ENCODE data around the gene PTRH1. TPM values are rescaled to one million over a fixed set of nuclear protein-coding genes. Genes with fewer than 3 reads are reported as not detected.

Gene PTRH1
- total RNA-seq, 2 donors from 2014 or later = 6.5 to 13.5 TPM

DNA sequence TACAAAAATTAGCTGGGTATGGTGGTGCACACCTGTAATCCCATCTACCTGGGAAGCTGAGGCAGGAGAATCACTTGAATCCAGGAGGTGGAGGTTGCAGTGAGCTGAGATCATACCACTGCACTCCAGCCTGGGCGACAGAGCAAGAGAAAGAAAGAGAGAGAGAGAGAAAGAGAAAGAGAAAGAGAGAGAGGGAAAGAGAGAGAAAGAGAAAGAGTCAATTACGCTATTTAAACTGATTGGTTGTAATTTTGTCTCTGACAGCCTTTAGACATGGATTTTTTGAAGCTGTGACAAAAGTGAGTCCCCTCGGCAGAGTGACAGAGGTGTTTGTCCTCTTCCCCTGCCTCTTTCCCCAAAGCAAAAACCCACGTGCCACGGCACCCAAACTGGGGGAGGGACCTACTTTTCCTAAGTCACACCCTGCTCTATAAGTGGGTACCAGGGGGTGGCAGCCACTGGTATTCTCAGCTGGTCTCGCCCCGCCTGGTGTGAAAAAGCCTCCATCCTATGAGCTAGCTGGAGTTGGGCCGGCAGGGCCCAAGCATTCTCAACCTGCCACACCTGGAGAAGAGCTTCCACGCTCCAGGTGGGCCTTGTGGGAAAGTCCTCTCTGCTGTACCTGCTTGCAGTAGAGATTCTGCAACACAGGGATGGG is 12.0 kb downstream of the PTRH1 start:
- no peaks in the 10 kb centered on the region for H3K36me3 Mint-ChIP-seq (ENCODE audit: low read depth)
- H3K9me3 Mint-ChIP-seq = no peaks in the 10 kb centered on the region
- no peak for ATAC-seq (replicated peaks)
- H3K4me3 Mint-ChIP-seq = no peak overlapping the region
- peak overlapping the region; percentile 39 for H3K27ac Mint-ChIP-seq
- peaks cover 19% of the 10 kb centered on the region for H3K4me1 Mint-ChIP-seq
- H3K27me3 Mint-ChIP-seq = no peaks in the 10 kb centered on the region

DNA sequence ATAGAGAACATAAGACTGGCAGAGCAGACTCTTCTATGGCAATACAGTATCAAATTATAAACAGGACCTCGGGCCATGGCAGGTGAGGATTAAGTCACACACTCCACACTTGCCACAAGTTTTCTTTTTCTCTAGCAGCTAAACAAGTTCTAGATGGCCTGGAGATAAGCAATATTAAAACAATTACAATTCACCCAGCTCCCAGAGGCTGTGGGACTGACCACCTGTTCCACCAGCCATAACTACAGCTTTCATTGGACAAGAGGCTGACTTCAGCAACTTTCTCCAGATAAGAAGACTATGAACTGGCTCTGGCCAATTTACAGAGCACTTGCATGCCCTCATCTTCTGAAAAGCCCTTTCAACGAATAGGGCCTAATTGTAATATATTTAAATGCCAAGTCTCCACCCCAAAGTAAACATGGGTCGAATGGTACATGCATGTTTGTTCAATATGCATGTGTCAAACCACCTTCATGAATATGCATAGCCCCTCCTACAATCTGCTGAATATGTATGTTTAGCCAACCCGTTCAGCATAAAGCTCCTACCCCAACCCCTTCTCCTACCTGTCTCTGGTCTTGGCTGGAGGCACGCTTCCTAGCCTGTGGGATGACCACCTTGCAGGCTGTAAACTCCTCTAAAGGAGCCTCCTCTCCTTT is 14.7 kb downstream of the PTRH1 start:
- Mint-ChIP-seq H3K4me1 (peaks cover 13% of the 10 kb centered on the region), H3K9me3 (no peaks in the 10 kb centered on the region), H3K27me3 (no peaks in the 10 kb centered on the region), H3K27ac (no peak overlapping the region), H3K36me3 (ENCODE audit: low read depth) (no peaks in the 10 kb centered on the region), H3K4me3 (peak overlapping the region; percentile 81)
- no peak for ATAC-seq (replicated peaks)

DNA sequence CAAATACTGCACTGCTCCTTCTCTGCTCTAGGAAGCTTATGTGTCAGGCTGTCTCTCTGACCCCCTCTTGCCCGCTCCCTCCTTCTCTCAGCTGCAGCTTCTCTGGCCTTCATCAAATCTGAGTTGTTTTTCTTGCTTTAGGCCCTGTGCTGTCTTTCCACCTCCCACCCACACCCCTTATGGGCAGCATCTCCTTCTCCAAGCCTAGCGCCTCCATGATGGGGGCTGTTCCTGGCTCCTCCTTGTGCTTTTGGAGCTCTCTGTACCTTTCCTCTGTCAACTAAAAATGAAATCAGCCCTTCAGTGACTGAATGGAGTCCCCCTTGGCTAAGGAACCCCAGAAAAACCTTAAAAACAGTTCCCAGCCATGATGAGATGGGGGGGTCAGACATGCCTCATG is 15.3 kb downstream of the PTRH1 start:
- peaks cover 13% of the 10 kb centered on the region for H3K4me1 Mint-ChIP-seq
- peak overlapping the region; percentile 81 for H3K4me3 Mint-ChIP-seq
- ATAC-seq (replicated peaks) = no peak
- H3K27ac Mint-ChIP-seq = no peak overlapping the region
- H3K27me3 Mint-ChIP-seq = no peaks in the 10 kb centered on the region
- H3K36me3 Mint-ChIP-seq (ENCODE audit: low read depth) = no peaks in the 10 kb centered on the region
- H3K9me3 Mint-ChIP-seq = no peaks in the 10 kb centered on the region

DNA sequence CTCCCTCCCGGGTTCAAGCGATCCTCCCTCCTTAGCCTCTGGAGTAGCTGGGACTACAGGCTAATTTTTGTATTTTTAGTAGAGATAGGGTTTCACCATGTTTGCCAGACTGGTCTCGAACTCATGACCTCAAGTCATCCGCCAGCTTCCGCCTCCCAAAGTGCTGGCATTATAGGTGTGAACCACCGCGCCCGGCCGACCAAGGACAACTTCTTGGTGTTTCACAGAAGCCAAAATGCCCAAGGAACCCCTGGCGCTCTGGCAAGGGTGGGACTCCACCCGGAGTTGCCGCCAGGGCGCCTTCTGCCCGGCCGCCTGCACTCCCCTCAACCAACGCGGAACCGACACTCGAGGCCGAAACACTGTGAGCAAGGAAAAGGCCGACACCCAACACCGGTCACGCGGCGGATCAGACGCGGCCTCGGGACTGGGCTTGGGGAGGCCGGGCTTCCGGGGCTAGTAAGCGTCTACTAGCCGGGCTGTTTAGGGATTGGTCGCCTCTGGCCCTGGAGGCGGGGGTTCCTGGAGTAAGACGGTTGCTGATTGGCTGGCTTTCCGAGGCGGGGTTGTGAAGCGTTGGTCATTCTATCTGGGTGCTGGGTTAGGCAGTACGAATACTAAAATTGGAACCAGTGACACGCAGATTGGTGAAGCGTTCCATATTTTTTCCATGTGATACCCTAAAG is 16.3 kb downstream of the PTRH1 start:
- peak overlapping the region; percentile 81 for H3K4me3 Mint-ChIP-seq
- peaks cover 13% of the 10 kb centered on the region for H3K4me1 Mint-ChIP-seq
- H3K27ac Mint-ChIP-seq = peak overlapping the region; percentile 81
- H3K36me3 Mint-ChIP-seq (ENCODE audit: low read depth) = no peaks in the 10 kb centered on the region
- no peaks in the 10 kb centered on the region for H3K27me3 Mint-ChIP-seq
- no peaks in the 10 kb centered on the region for H3K9me3 Mint-ChIP-seq
- peak; percentile 100 for ATAC-seq (replicated peaks)

DNA sequence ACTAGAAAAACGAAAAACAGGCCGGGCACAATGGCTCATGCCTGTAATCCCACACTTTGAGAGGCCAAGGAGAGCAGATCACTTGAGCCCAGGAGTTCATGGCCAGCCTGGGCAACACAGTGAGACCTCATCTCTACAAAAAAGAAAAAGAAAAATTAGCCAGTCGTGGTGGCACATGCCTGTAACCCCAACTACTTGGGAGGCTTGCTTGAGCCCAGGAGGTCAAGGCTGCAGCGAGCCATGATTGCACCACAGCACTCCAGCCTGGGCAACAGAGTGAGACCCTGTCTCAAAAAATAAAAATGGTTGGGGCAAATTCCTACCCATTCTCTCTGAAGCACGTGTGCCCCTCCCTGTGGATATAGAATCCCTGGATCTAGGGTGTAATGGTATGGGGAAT is 17.1 kb downstream of the PTRH1 start:
- ATAC-seq (replicated peaks) = no peak
- peaks cover 13% of the 10 kb centered on the region for H3K4me1 Mint-ChIP-seq
- H3K27ac Mint-ChIP-seq = no peak overlapping the region
- H3K9me3 Mint-ChIP-seq = no peaks in the 10 kb centered on the region
- H3K27me3 Mint-ChIP-seq = no peaks in the 10 kb centered on the region
- H3K36me3 Mint-ChIP-seq (ENCODE audit: low read depth) = no peaks in the 10 kb centered on the region
- H3K4me3 Mint-ChIP-seq = peak overlapping the region; percentile 19

DNA sequence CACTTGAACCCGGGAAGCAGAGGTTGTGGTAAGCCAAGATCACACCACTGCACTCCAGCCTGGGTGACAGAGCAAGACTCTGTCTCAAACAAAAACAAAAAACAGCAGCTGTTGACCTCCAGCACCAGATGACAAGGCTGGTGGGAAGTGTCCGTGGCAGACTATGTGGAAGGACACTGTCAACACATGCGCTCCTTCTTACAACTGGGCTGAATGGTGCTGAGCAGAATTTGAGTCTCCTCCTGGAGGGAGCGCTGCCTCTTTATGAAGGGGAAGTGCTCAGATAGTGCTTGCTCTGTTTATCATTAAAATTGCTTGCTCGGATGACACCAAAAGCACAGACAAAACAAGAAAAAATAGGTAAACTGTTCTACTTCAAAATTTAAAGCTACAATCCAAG is 17.9 kb downstream of the PTRH1 start:
- Mint-ChIP-seq H3K36me3 (ENCODE audit: low read depth) (no peaks in the 10 kb centered on the region), H3K27ac (no peak overlapping the region), H3K9me3 (no peaks in the 10 kb centered on the region), H3K4me3 (no peak overlapping the region), H3K4me1 (peaks cover 13% of the 10 kb centered on the region), H3K27me3 (no peaks in the 10 kb centered on the region)
- ATAC-seq (replicated peaks) = no peak

DNA sequence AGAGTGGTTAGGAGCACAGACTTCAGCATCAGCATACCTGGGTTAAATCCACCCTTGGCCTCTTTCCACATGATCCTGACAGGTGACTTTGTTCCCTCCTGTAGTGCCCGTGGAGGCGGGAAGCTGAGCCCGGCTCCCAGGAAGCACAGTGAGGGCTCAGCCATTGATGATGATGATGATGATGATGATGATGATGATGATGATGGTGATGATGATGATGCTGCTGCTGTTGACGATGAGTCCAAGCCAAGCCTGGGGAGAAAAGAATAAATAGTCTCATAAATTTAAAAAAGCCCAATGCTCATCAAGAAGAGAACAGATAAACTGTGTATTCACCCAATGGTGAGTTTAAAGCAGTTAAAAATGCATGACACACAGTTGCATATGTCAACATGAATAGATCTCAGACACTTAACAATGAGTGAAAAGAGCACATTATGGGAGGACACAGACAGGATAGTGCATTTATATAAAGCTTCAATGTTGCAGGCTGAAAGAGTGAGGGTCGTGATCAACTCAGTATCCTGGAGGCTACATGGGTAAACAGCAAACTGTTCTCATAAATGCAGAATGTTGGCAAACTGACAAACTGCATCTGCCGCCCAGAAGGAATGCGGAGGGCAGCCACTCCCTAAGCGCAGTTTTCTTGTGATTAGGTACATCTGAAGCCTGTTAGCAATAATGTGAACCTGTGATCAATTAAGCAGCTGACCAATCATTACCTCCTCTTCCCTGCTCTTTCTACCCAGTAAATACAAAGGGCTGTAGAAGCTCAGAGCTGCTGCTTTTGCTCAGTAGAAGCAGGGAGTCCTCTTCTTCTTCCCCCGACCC is 20.4 kb downstream of the PTRH1 start:
- Mint-ChIP-seq H3K27ac (peak overlapping the region; percentile 17), H3K27me3 (no peaks in the 10 kb centered on the region), H3K36me3 (ENCODE audit: low read depth) (no peaks in the 10 kb centered on the region), H3K4me1 (peaks cover 10% of the 10 kb centered on the region), H3K9me3 (no peaks in the 10 kb centered on the region), H3K4me3 (no peak overlapping the region)
- ATAC-seq (replicated peaks) = no peak

DNA sequence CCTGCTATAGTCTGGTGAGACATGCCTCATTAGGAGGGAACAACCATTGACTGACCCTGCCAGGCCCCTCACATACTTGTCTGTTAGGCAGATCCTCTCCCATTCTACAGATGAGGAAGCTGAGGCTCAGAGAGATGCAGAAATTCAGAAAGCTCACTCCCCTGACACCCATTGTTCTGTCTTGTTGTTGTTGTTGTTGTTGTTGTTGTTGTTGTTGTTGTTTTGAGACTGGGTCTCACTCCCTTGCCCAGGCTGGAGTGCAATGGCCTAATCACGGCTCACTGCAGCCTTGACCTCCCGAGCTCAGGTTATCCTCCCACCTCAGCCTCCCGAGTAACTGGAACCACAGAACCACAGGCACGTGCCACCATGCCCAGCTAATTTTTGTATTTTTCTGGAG is 21.8 kb downstream of the PTRH1 start:
- Mint-ChIP-seq H3K4me1 (no peaks in the 10 kb centered on the region), H3K36me3 (ENCODE audit: low read depth) (no peaks in the 10 kb centered on the region), H3K4me3 (no peak overlapping the region), H3K27me3 (no peaks in the 10 kb centered on the region), H3K27ac (no peak overlapping the region), H3K9me3 (no peaks in the 10 kb centered on the region)
- ATAC-seq (replicated peaks) = no peak

DNA sequence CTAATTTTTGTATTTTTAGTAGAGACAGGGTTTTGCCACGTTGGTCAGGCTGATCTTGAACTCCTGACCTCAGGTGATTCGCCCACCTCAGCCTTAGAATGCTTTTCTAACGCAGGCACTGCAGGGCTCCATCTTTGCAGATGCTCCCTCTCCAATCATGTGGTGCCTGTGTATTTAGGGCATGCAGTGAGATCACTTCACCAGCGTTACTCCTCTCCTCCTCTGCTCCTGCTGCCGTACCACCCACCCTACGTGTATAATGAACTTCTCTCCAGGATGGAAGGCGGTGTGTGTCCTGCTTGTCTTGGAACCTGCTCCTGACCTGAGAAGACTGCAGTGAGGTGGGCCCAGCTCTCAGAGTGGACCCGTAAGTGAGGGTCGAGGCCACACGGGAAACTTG is 22.3 kb downstream of the PTRH1 start:
- H3K27ac Mint-ChIP-seq = no peak overlapping the region
- ATAC-seq (replicated peaks) = no peak
- no peaks in the 10 kb centered on the region for H3K36me3 Mint-ChIP-seq (ENCODE audit: low read depth)
- no peaks in the 10 kb centered on the region for H3K9me3 Mint-ChIP-seq
- no peaks in the 10 kb centered on the region for H3K27me3 Mint-ChIP-seq
- no peak overlapping the region for H3K4me3 Mint-ChIP-seq
- H3K4me1 Mint-ChIP-seq = no peaks in the 10 kb centered on the region

DNA sequence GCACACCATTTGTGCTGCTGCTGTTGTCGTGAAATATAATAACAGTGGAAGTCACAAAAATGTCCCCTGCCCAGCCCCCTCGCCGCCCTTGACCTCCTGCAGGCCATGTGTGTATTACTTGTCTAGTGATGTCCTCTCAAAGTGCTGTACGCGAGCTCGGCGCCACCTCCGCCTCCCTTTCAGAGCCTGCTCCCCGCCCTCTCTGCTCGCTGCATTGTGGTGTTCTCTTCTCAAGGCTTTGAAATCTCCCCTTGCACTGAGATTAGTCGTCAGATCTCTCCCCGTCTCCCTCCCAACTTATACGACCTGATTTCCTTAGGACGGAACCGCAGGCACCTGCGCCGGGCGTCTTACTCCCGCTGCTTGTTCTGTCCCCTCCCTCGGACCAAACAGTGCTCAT is 23.4 kb downstream of the PTRH1 start:
- Mint-ChIP-seq H3K36me3 (ENCODE audit: low read depth) (no peaks in the 10 kb centered on the region), H3K27me3 (no peaks in the 10 kb centered on the region), H3K4me3 (no peak overlapping the region), H3K9me3 (no peaks in the 10 kb centered on the region), H3K27ac (no peak overlapping the region), H3K4me1 (no peaks in the 10 kb centered on the region)
- ATAC-seq (replicated peaks) = no peak

DNA sequence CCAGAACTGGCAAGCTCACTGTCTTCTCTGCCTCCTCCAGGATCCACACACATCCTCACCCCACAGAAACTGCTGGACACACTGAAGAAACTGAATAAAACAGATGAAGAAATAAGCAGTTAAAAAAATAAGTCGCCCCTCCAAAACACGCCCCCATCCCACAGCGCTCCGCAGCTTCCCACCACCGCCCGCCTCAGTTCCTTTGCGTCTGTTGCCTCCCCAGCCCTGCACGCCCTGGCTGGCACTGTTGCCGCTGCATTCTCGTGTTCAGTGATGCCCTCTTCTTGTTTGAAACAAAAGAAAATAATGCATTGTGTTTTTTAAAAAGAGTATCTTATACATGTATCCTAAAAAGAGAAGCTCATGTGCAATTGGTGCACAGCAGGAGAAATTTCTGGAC is 24.7 kb downstream of the PTRH1 start:
- no peak for ATAC-seq (replicated peaks)
- no peak overlapping the region for H3K27ac Mint-ChIP-seq

DNA sequence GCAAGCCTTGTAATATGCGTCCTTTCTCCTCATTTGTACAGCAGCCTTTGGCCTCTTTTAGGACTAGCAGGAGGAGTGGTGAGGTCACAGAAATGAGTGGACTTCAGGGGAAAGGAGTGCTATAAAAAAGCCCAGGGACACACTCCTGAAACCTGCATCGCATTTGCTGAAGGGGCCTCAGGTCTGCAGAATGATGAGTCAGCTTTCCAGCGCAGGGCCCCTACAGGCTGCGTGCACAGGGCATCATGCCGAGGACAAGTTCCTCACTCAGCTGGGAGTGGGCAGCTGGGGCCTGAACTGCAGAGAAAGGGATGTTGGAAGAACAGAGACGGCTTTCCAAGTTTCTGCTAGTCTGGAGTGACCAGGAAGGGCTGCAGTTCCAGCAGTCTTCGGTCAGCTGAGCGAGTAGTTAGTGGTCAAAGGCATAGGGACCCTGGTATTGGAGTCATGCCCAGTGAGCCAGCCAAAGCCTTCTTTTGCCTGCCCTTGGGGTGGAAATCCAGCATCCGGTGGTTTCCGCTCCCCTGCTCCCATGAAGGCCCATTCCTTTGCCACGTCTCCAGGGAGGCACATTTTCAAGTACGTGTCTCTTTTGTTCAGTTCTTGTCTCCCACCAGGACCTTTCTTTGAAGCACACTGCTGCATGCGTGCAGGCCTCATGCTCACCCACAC is 26.0 kb downstream of the PTRH1 start:
- H3K4me3 Mint-ChIP-seq = no peak overlapping the region
- no peaks in the 10 kb centered on the region for H3K9me3 Mint-ChIP-seq
- no peaks in the 10 kb centered on the region for H3K4me1 Mint-ChIP-seq
- no peak overlapping the region for H3K27ac Mint-ChIP-seq
- H3K36me3 Mint-ChIP-seq (ENCODE audit: low read depth) = no peaks in the 10 kb centered on the region
- ATAC-seq (replicated peaks) = no peak
- H3K27me3 Mint-ChIP-seq = no peaks in the 10 kb centered on the region

More for the DNA sequence above, 24.7 kb downstream of the PTRH1 start:
- H3K9me3 Mint-ChIP-seq = no peaks in the 10 kb centered on the region
- no peaks in the 10 kb centered on the region for H3K4me1 Mint-ChIP-seq
- H3K27me3 Mint-ChIP-seq = no peaks in the 10 kb centered on the region
- no peaks in the 10 kb centered on the region for H3K36me3 Mint-ChIP-seq (ENCODE audit: low read depth)
- no peak overlapping the region for H3K4me3 Mint-ChIP-seq

DNA sequence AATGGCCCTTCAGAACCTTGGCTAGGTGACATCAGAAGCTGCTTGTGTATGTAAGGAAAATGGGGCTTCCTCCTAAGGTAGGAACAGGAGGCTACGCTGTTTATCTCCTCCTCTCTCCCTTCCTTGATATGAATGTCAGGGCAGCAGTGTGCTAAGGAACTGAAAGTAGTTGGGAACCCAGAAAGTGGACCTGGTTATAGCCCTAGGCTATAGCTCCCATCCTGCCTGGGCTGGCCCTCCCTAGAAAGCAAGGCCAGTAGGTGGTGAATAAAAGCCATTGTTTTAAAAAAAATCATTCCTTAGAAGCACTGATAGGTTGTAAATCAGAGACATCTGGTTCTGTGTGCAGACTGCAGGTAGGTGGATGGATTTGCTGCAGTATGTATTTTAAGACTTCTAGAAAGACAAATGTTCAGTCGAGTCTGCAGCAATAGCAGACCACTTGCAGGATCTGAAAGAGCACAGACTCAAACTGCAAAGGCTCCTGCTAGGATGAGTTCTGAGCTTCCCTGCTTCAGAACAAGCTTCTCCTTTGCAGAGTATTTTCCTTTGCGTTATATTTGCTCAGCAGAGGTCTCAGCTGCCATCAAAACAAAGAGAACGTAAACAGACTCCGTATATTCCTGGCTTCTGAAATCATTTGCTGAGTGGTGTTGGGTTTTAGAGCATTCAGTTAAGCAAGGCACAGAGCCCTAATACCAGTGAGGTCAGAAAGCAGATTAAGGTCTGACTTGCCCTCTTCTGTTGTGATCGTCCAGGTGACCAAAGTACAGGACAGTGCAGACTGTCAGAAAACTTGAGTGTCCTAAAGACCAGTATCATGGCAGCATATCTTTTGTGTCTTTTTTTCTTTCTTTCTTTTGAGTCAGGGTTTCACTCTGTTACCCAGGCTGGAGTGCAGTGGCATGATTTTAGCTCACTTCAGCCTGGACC is 28.7 kb downstream of the PTRH1 start:
- Mint-ChIP-seq H3K4me1 (no peaks in the 10 kb centered on the region), H3K4me3 (no peak overlapping the region), H3K27ac (no peak overlapping the region), H3K27me3 (no peaks in the 10 kb centered on the region), H3K36me3 (ENCODE audit: low read depth) (no peaks in the 10 kb centered on the region), H3K9me3 (no peaks in the 10 kb centered on the region)
- ATAC-seq (replicated peaks) = no peak

Data from activated T-helper 17 cell treated with anti-CD3 and anti-CD28 coated beads, Interleukin-2, amount 50 U/mL, for 72 hours (primary cell).